ENCODE results near the gene CHST12.

- TF ChIP-seq CTCF (IDR thresholded peaks at IDR 0.05; ENCODE audit: insufficient read depth, low read length) (no peak), POLR2AphosphoS5 (IDR thresholded peaks at IDR 0.05; ENCODE audit: low read depth) (no peak), GABPA (IDR thresholded peaks at IDR 0.05; ENCODE audit: low read depth) (no peak)
These were observed 76.1 kb downstream of the CHST12 start for GRCh38 chr7:2479276-2480069.
